LNCaP clone FGC (cell line): ENCODE results near the gene ZKSCAN4.

Source experiments
- DNase-seq: peaks from one replicate; pipeline ENCODE4 v3.0.0-alpha.2; 2011; ENCODE audit warnings: low read depth
- H3K4me3 ChIP-seq: 2 replicates; pipeline ENCODE4 v1.5.1; 2011; ENCODE audit warnings: mild to moderate bottlenecking, low read depth, low read length, control low read depth
- CTCF ChIP-seq: IDR thresholded peaks from 2 replicates; pipeline ENCODE4 v1.5.1; 2012; ENCODE audit warnings: mild to moderate bottlenecking; ENCODE audit not compliant: control insufficient read depth, insufficient read depth; ENCODE audit errors: extremely low read depth

Gene ZKSCAN4

GRCh38 chr6:28252009-28252975 lies at the start of gene ZKSCAN4:
Gene ZKSCAN4, minus strand, starts transcription at chr6:28252269. Its CDS starts 289 bp downstream, at chr6:28251980.
- H3K4me3 ChIP-seq = peak within 1 kb of the TSS; percentile 89
- DNase-seq = peak; percentile 87
- no peak for TF ChIP-seq CTCF

GRCh38 chr6:28296520-28297060 lies 44.5 kb upstream of the ZKSCAN4 start:
- TF ChIP-seq CTCF = no peak
- no peak overlapping the region for H3K4me3 ChIP-seq
- no peak for DNase-seq

GRCh38 chr6:28295326-28295725 lies 43.3 kb upstream of the ZKSCAN4 start:
- H3K4me3 ChIP-seq = no peak overlapping the region
- DNase-seq = no peak
- no peak for TF ChIP-seq CTCF

- TF ChIP-seq CTCF = no peak
- DNase-seq = no peak
These were observed 39.5 kb upstream of the ZKSCAN4 start for GRCh38 chr6:28291573-28291972.

GRCh38 chr6:28282926-28283325 lies 30.9 kb upstream of the ZKSCAN4 start:
- no peak overlapping the region for H3K4me3 ChIP-seq
- no peak for DNase-seq
- TF ChIP-seq CTCF = no peak

More at GRCh38 chr6:28291573-28291972, 39.5 kb upstream of the ZKSCAN4 start:
- no peak overlapping the region for H3K4me3 ChIP-seq

GRCh38 chr6:28281288-28282064 lies 29.4 kb upstream of the ZKSCAN4 start, which contains the start of gene PGBD1:
Gene PGBD1, plus strand, starts transcription at chr6:28281572. Its CDS starts 2,242 bp downstream, at chr6:28283814.
- DNase-seq = no peak
- TF ChIP-seq CTCF = no peak
- H3K4me3 ChIP-seq = peak within 1 kb of the TSS; percentile 52
